ENCODE measurements around the gene NOB1. TPM values are rescaled to one million over a fixed set of nuclear protein-coding genes. Genes with fewer than 3 reads are reported as not detected.

The NOB1 gene
- 10 to 100 TPM; 28.0 to 44.5 (median 40.1) TPM for total RNA-seq

GRCh38 chr16:69754469-69755310 is at the start of gene NOB1:
Gene NOB1, minus strand, starts transcription at chr16:69754926. Its CDS starts 16 bp downstream, at chr16:69754910.
- TF ChIP-seq CTCF (IDR thresholded peaks at IDR 0.05; ENCODE audit: low read depth) = no peak

GRCh38 chr16:69804297-69804696 is 49.6 kb upstream of the NOB1 start:
- TF ChIP-seq CTCF (IDR thresholded peaks at IDR 0.05; ENCODE audit: low read depth) = no peak

- no peak for TF ChIP-seq CTCF (IDR thresholded peaks at IDR 0.05; ENCODE audit: low read depth)
These were observed 44.9 kb upstream of the NOB1 start for GRCh38 chr16:69799611-69800031.

GRCh38 chr16:69798466-69798865 is 43.7 kb upstream of the NOB1 start:
- no peak for TF ChIP-seq CTCF (IDR thresholded peaks at IDR 0.05; ENCODE audit: low read depth)

GRCh38 chr16:69796285-69797118 is 41.8 kb upstream of the NOB1 start:
- TF ChIP-seq CTCF (IDR thresholded peaks at IDR 0.05; ENCODE audit: low read depth) = no peak

- TF ChIP-seq CTCF (IDR thresholded peaks at IDR 0.05; ENCODE audit: low read depth) = no peak
These were observed 39.8 kb upstream of the NOB1 start for GRCh38 chr16:69794486-69794885.

GRCh38 chr16:69793526-69793925 is 38.8 kb upstream of the NOB1 start:
- TF ChIP-seq CTCF (IDR thresholded peaks at IDR 0.05; ENCODE audit: low read depth) = no peak

Measured in subcutaneous adipose tissue (tissue), 4 donors.